ENCODE results near the gene TMEM117.

GRCh38 chr12:44088647-44089046 is 252.8 kb downstream of the TMEM117 start:
- no peak for TF ChIP-seq CTCF (conservative IDR thresholded peaks at IDR 0.05; ENCODE audit: low read length)
- TF ChIP-seq EZH2phosphoT487 (IDR thresholded peaks at IDR 0.05; ENCODE audit: borderline replicate concordance, low read depth, low read length) = no peak

Measured in OCI-LY7 (cell line).